Mesenchymal stem cell (in vitro differentiated cells and primary cell): Measurements from ENCODE around the gene TSPAN13.

ENCODE experiments used
- DNase-seq: peaks from one replicate; pipeline ENCODE4 v3.0.0-alpha.2; 2013
- H2AFZ ChIP-seq: one replicate; pipeline ENCODE4 v1.6.1; 2013; ENCODE audit warnings: low read depth, mild to moderate bottlenecking, control low read depth, inconsistent platforms, low read length, moderate library complexity
- H2AK5ac ChIP-seq: 2 replicates; pipeline ENCODE4 v1.6.1; 2013; ENCODE audit warnings: low read length, moderate library complexity, mild to moderate bottlenecking, inconsistent platforms; ENCODE audit not compliant: severe bottlenecking
- H2BK120ac ChIP-seq: one replicate; pipeline ENCODE4 v1.6.1; 2013; ENCODE audit warnings: low read depth, mild to moderate bottlenecking, inconsistent platforms, low read length, moderate library complexity
- H2BK12ac ChIP-seq, 2 experiments: one replicate each; pipeline ENCODE4 v1.6.1; 2013; ENCODE audit warnings: inconsistent platforms in 2 of 2, low read length in 2 of 2, mild to moderate bottlenecking in 2 of 2, moderate library complexity in 2 of 2, control low read depth in 1 of 2
- H2BK15ac ChIP-seq: one replicate; pipeline ENCODE4 v1.6.1; 2013; ENCODE audit warnings: mild to moderate bottlenecking, low read depth, inconsistent platforms; ENCODE audit not compliant: poor library complexity, severe bottlenecking
- H2BK5ac ChIP-seq: 2 replicates; pipeline ENCODE4 v1.6.1; 2013; ENCODE audit warnings: low read depth, mild to moderate bottlenecking, low read length, control low read depth, inconsistent platforms; ENCODE audit not compliant: poor library complexity, severe bottlenecking
- H3K14ac ChIP-seq, 2 experiments: one replicate each; pipeline ENCODE4 v1.6.1; 2013; ENCODE audit warnings: inconsistent platforms in 2 of 2, low read length in 2 of 2, control low read depth in 1 of 2, mild to moderate bottlenecking in 1 of 2, moderate library complexity in 1 of 2
- H3K18ac ChIP-seq, 2 experiments: one replicate each; pipeline ENCODE4 v1.6.1; 2013; ENCODE audit warnings: inconsistent platforms in 2 of 2, low read length in 2 of 2, control low read depth in 1 of 2, low read depth in 1 of 2, mild to moderate bottlenecking in 1 of 2
- H3K23ac ChIP-seq, 2 experiments: one replicate each; pipeline ENCODE4 v1.6.1; 2013; ENCODE audit warnings: inconsistent platforms in 2 of 2, low read length in 2 of 2, mild to moderate bottlenecking in 2 of 2, moderate library complexity in 2 of 2, control low read depth in 1 of 2
- H3K27ac ChIP-seq: 2 replicates; pipeline ENCODE4 v1.5.1; 2013; ENCODE audit warnings: mild to moderate bottlenecking, moderate library complexity, low read length, control low read depth, inconsistent platforms; ENCODE audit not compliant: poor library complexity, severe bottlenecking
- H3K27me3 ChIP-seq, 2 experiments: 2 replicates each; pipeline versions ENCODE4 v1.6.1 to v1.7.0; 2013; ENCODE audit warnings: low read length in 2 of 2, mild to moderate bottlenecking in 2 of 2, moderate library complexity in 2 of 2, control low read depth in 1 of 2, inconsistent platforms in 1 of 2; ENCODE audit not compliant: control insufficient read depth in 1 of 2, insufficient read depth in 1 of 2
- H3K36me3 ChIP-seq, 2 experiments: 2 replicates each; pipeline versions ENCODE4 v1.6.1 to v1.7.0; 2013; ENCODE audit warnings: low read length in 2 of 2, control low read depth in 1 of 2, inconsistent platforms in 1 of 2, low read depth in 1 of 2, mild to moderate bottlenecking in 1 of 2; ENCODE audit not compliant: insufficient read depth in 2 of 2, control insufficient read depth in 1 of 2
- H3K4ac ChIP-seq, 2 experiments: one replicate each; pipeline ENCODE4 v1.6.1; 2013; ENCODE audit warnings: inconsistent platforms in 2 of 2, low read length in 2 of 2, mild to moderate bottlenecking in 2 of 2, moderate library complexity in 2 of 2, control low read depth in 1 of 2, low read depth in 1 of 2
- H3K4me1 ChIP-seq: 2 replicates; pipeline ENCODE4 v1.6.1; 2013; ENCODE audit warnings: low read depth, low read length, control low read depth; ENCODE audit not compliant: control insufficient read depth, insufficient read depth
- H3K4me2 ChIP-seq: 2 replicates; pipeline ENCODE4 v1.6.1; 2013; ENCODE audit warnings: low read length, mild to moderate bottlenecking, inconsistent platforms; ENCODE audit not compliant: poor library complexity, severe bottlenecking
- H3K4me3 ChIP-seq, 2 experiments: 2 replicates each; pipeline versions ENCODE4 v1.5.1 to v1.7.0; 2013; ENCODE audit warnings: low read length in 2 of 2, mild to moderate bottlenecking in 2 of 2, control low read depth in 1 of 2, low read depth in 1 of 2; ENCODE audit not compliant: insufficient read depth in 1 of 2
- H3K79me1 ChIP-seq: replicated peaks from 2 replicates; pipeline ENCODE4 v1.6.1; 2013; ENCODE audit warnings: mild to moderate bottlenecking, control low read depth, low read length, inconsistent platforms; ENCODE audit not compliant: poor library complexity, severe bottlenecking
- H3K9ac ChIP-seq: 2 replicates; pipeline ENCODE4 v1.7.0; 2013; ENCODE audit warnings: mild to moderate bottlenecking, low read length, moderate library complexity
- H3K9me3 ChIP-seq: 2 replicates; pipeline ENCODE4 v1.7.0; 2013; ENCODE audit warnings: mild to moderate bottlenecking, low read length; ENCODE audit not compliant: control insufficient read depth
- H4K8ac ChIP-seq: one replicate; pipeline ENCODE4 v1.6.1; 2013; ENCODE audit warnings: inconsistent platforms, mild to moderate bottlenecking, low read length, moderate library complexity
- H4K91ac ChIP-seq: one replicate; pipeline ENCODE4 v1.6.1; 2013; ENCODE audit warnings: mild to moderate bottlenecking, low read length, inconsistent platforms
- WGBS: methylation state at CpG from one replicate; pipeline ENCODE4 v1.1.7; 2013; ENCODE audit warnings: mixed read lengths; 5-methylcytosine and 5-hydroxymethylcytosine counted together

Gene TSPAN13

GRCh38 chr7:16801111-16801542 lies 47.6 kb downstream of the TSPAN13 start:
- DNase-seq: peak; percentile 71

DNA sequence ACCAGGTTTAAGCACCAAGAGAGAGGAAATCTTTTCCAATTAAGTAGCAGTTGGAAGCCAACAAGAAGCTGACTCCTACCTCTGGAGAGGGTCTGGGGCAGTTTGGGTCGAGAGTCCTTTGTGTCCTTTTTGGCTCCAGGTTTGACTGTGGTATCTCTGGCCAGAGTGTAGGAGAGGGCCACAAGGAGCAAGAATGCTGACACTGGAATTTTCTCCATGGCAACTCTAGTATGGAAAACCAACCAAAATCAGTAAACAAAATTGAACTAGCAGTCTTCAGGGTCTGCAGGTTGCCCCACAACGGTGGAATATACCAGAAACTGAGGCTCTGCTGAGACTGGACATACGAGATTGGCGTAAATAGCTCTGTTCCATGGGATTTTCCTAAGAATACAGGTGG lies 48.0 kb downstream of the TSPAN13 start:
- Histone ChIP-seq H3K23ac (no peak overlapping the region), H2BK5ac (no peak overlapping the region), H3K9me3 (no peaks in the 10 kb centered on the region), H3K14ac (no peak overlapping the region), H3K79me1 (no peaks in the 10 kb centered on the region), H2AFZ (no peak overlapping the region), H3K18ac (no peak overlapping the region), H4K91ac (no peak overlapping the region), H3K36me3 (no peaks in the 10 kb centered on the region), H3K4me3 (no peak overlapping the region), H3K9ac (no peak overlapping the region), H3K4ac (no peak overlapping the region), H3K27me3 (no peaks in the 10 kb centered on the region), H3K4me2 (no peak overlapping the region), H4K8ac (no peak overlapping the region), H3K27ac (no peak overlapping the region), H2BK120ac (no peak overlapping the region), H2BK12ac (peak overlapping the region in 1 of 2 experiments; percentile 33), H2AK5ac (peak overlapping the region; percentile 17), H2BK15ac (peak overlapping the region; percentile 36), H3K4me1 (peaks cover 6% of the 10 kb centered on the region)
- WGBS: 100% methylated on average over 4 of the region's 4 CpGs
- DNase-seq: no peak

More at GRCh38 chr7:16801111-16801542, 47.6 kb downstream of the TSPAN13 start:
- H3K9me3 ChIP-seq: no peaks in the 10 kb centered on the region
- H3K79me1 ChIP-seq: no peaks in the 10 kb centered on the region
- no peak overlapping the region for H4K8ac ChIP-seq
- no peaks in the 10 kb centered on the region for H3K27me3 ChIP-seq
- no peak overlapping the region for H3K4ac ChIP-seq
- H3K14ac ChIP-seq: no peak overlapping the region
- H2BK12ac ChIP-seq: no peak overlapping the region
- no peak overlapping the region for H3K9ac ChIP-seq
- peaks cover 6% of the 10 kb centered on the region for H3K4me1 ChIP-seq
- H4K91ac ChIP-seq: no peak overlapping the region
- H3K4me3 ChIP-seq: no peak overlapping the region
- H2AFZ ChIP-seq: no peak overlapping the region
- H2BK120ac ChIP-seq: no peak overlapping the region
- no peak overlapping the region for H3K23ac ChIP-seq
- no peak overlapping the region for H2AK5ac ChIP-seq
- H3K4me2 ChIP-seq: no peak overlapping the region
- H2BK5ac ChIP-seq: no peak overlapping the region
- H3K36me3 ChIP-seq: no peaks in the 10 kb centered on the region
- no peak overlapping the region for H2BK15ac ChIP-seq
- H3K27ac ChIP-seq: no peak overlapping the region
- no peak overlapping the region for H3K18ac ChIP-seq

DNA sequence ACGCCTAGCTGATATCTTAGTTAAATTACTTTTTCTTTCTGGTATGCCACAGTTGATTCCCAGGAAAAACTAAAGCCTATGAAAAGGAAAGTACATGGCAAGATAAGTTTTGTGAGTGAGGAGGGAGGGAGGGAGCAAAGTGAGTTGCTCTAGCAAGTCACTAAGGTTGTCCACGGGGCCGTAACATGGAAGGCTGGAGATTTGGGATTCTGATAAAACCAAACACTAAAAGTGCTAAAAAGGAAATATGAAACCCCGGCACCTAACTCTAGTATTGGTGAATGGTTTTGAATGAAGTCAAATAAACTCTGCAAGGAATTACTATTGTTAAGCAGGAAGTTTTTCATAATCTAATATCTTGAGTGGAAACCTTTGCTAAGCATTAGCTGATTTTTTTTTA lies 49.6 kb downstream of the TSPAN13 start:
- no peak overlapping the region for H3K27ac ChIP-seq
- no peaks in the 10 kb centered on the region for H3K27me3 ChIP-seq
- no peak overlapping the region for H2BK120ac ChIP-seq
- H3K4me2 ChIP-seq: no peak overlapping the region
- no peak overlapping the region for H3K4me3 ChIP-seq
- peaks cover 6% of the 10 kb centered on the region for H3K4me1 ChIP-seq
- no peak overlapping the region for H2BK5ac ChIP-seq
- no peaks in the 10 kb centered on the region for H3K36me3 ChIP-seq
- H3K4ac ChIP-seq: no peak overlapping the region
- no peak overlapping the region for H3K18ac ChIP-seq
- 93% methylated on average over 2 of the region's 4 CpGs for WGBS
- DNase-seq: no peak
- no peak overlapping the region for H3K9ac ChIP-seq
- no peak overlapping the region for H2AK5ac ChIP-seq
- no peak overlapping the region for H2BK15ac ChIP-seq
- H3K23ac ChIP-seq: no peak overlapping the region
- H2AFZ ChIP-seq: no peak overlapping the region
- no peak overlapping the region for H2BK12ac ChIP-seq
- no peak overlapping the region for H4K8ac ChIP-seq
- H3K14ac ChIP-seq: no peak overlapping the region
- no peak overlapping the region for H4K91ac ChIP-seq
- no peaks in the 10 kb centered on the region for H3K79me1 ChIP-seq
- H3K9me3 ChIP-seq: no peaks in the 10 kb centered on the region

DNA sequence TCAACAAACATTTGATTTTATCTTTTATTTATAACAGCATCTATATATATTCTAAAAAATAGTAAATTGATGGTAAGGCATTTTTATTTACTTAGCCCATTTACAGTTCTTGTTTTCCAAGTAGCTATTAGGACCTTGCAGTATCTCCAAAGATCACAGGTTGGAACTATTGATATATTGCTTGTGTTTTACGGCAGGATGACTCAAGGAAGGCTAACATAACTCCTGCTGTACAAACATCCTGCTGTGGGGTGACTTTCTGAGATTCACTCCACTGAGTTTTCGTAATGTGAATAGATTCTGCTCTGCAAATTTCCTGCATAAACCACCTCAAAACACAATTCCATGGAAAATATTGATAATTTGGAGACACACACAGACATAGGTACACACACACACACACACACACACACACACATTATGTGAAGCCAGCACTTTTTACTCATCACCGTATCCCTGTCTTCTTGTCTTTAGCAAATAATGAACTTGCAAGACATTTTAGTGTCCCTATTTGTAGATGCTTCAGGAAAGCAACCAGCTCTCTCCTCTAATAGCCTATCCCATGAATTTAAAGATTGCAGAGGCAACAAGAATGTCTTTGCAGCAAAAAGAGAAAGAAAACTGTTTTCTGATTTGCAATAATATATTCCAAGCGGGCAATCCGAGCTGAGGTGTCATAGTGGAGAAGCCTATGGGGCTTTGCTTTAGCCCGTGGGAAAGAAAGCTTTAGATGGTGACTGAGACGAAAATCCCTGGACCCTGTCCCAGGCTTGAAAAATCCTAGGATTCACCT lies 50.5 kb downstream of the TSPAN13 start:
- no peak overlapping the region for H2BK5ac ChIP-seq
- H4K91ac ChIP-seq: no peak overlapping the region
- H2AK5ac ChIP-seq: no peak overlapping the region
- no peak overlapping the region for H3K4me3 ChIP-seq
- no peaks in the 10 kb centered on the region for H3K79me1 ChIP-seq
- no peak overlapping the region for H2BK15ac ChIP-seq
- 77% methylated on average over 7 of the region's 7 CpGs for WGBS
- no peak overlapping the region for H3K9ac ChIP-seq
- H2BK120ac ChIP-seq: no peak overlapping the region
- peaks cover 6% of the 10 kb centered on the region for H3K4me1 ChIP-seq
- H3K18ac ChIP-seq: peak overlapping the region in 1 of 2 experiments; percentile 22
- DNase-seq: peak; percentile 33
- H2AFZ ChIP-seq: no peak overlapping the region
- H4K8ac ChIP-seq: no peak overlapping the region
- no peaks in the 10 kb centered on the region for H3K9me3 ChIP-seq
- H3K27me3 ChIP-seq: no peaks in the 10 kb centered on the region
- H2BK12ac ChIP-seq: no peak overlapping the region
- H3K4ac ChIP-seq: no peak overlapping the region
- no peak overlapping the region for H3K14ac ChIP-seq
- H3K36me3 ChIP-seq: no peaks in the 10 kb centered on the region
- H3K4me2 ChIP-seq: no peak overlapping the region
- no peak overlapping the region for H3K23ac ChIP-seq
- H3K27ac ChIP-seq: peak overlapping the region; percentile 39
